ENCODE measurements around the gene CDHR1.

CDHR1 gene

GRCh38 chr10:84248794-84249193 is 54.5 kb downstream of the CDHR1 start:
- no peak for FAIRE-seq
- TF ChIP-seq SPI1 (IDR thresholded peaks at IDR 0.05; ENCODE audit: low read depth, low read length) = no peak
- TF ChIP-seq POLR2A (IDR thresholded peaks at IDR 0.05; ENCODE audit: low read depth, low read length) = no peak
- no peak for TF ChIP-seq TAF1 (IDR thresholded peaks at IDR 0.05; ENCODE audit: low read depth, low read length)
- TF ChIP-seq POU2F2 (IDR thresholded peaks at IDR 0.05; ENCODE audit: low read depth, low read length) = no peak
- no peak for TF ChIP-seq POLR2AphosphoS5 (IDR thresholded peaks at IDR 0.05; ENCODE audit: low read depth, low read length)
- TF ChIP-seq PAX5 (IDR thresholded peaks at IDR 0.05; ENCODE audit: insufficient read depth, low read length, severe bottlenecking) = no peak
- no peak for DNase-seq (ENCODE audit: insufficient read length, low spot score)

GRCh38 chr10:84254552-84255478 is 60.5 kb downstream of the CDHR1 start:
- TF ChIP-seq POU2F2 (IDR thresholded peaks at IDR 0.05; ENCODE audit: low read depth, low read length) (no peak), POLR2AphosphoS5 (IDR thresholded peaks at IDR 0.05; ENCODE audit: low read depth, low read length) (no peak), PAX5 (IDR thresholded peaks at IDR 0.05; ENCODE audit: insufficient read depth, low read length, severe bottlenecking) (no peak), SPI1 (IDR thresholded peaks at IDR 0.05; ENCODE audit: low read depth, low read length) (no peak), POLR2A (IDR thresholded peaks at IDR 0.05; ENCODE audit: low read depth, low read length) (no peak), TAF1 (IDR thresholded peaks at IDR 0.05; ENCODE audit: low read depth, low read length) (no peak)
- no peak for FAIRE-seq
- no peak for DNase-seq (ENCODE audit: insufficient read length, low spot score)

- no peak for FAIRE-seq
- TF ChIP-seq SPI1 (IDR thresholded peaks at IDR 0.05; ENCODE audit: low read depth, low read length) = no peak
- no peak for TF ChIP-seq POLR2AphosphoS5 (IDR thresholded peaks at IDR 0.05; ENCODE audit: low read depth, low read length)
- no peak for TF ChIP-seq PAX5 (IDR thresholded peaks at IDR 0.05; ENCODE audit: insufficient read depth, low read length, severe bottlenecking)
- DNase-seq (ENCODE audit: insufficient read length, low spot score) = no peak
These were observed 62.4 kb downstream of the CDHR1 start for GRCh38 chr10:84256510-84257342.

- DNase-seq (ENCODE audit: insufficient read length, low spot score) (no peak), FAIRE-seq (no peak)
- TF ChIP-seq POU2F2 (IDR thresholded peaks at IDR 0.05; ENCODE audit: low read depth, low read length) (no peak), POLR2A (IDR thresholded peaks at IDR 0.05; ENCODE audit: low read depth, low read length) (no peak), PAX5 (IDR thresholded peaks at IDR 0.05; ENCODE audit: insufficient read depth, low read length, severe bottlenecking) (no peak), POLR2AphosphoS5 (IDR thresholded peaks at IDR 0.05; ENCODE audit: low read depth, low read length) (no peak)
These were observed 63.1 kb downstream of the CDHR1 start for GRCh38 chr10:84257343-84258020.

GRCh38 chr10:84258034-84258695 is 63.8 kb downstream of the CDHR1 start:
- no peak for FAIRE-seq
- no peak for DNase-seq (ENCODE audit: insufficient read length, low spot score)
- TF ChIP-seq PAX5 (IDR thresholded peaks at IDR 0.05; ENCODE audit: insufficient read depth, low read length, severe bottlenecking) (no peak), POLR2AphosphoS5 (IDR thresholded peaks at IDR 0.05; ENCODE audit: low read depth, low read length) (no peak), POU2F2 (IDR thresholded peaks at IDR 0.05; ENCODE audit: low read depth, low read length) (no peak), POLR2A (IDR thresholded peaks at IDR 0.05; ENCODE audit: low read depth, low read length) (no peak), SPI1 (IDR thresholded peaks at IDR 0.05; ENCODE audit: low read depth, low read length) (no peak), TAF1 (IDR thresholded peaks at IDR 0.05; ENCODE audit: low read depth, low read length) (no peak)

- TF ChIP-seq TAF1 (IDR thresholded peaks at IDR 0.05; ENCODE audit: low read depth, low read length) = no peak
- TF ChIP-seq SPI1 (IDR thresholded peaks at IDR 0.05; ENCODE audit: low read depth, low read length) = no peak
- TF ChIP-seq POLR2AphosphoS5 (IDR thresholded peaks at IDR 0.05; ENCODE audit: low read depth, low read length) = no peak
- TF ChIP-seq PAX5 (IDR thresholded peaks at IDR 0.05; ENCODE audit: insufficient read depth, low read length, severe bottlenecking) = no peak
- TF ChIP-seq POU2F2 (IDR thresholded peaks at IDR 0.05; ENCODE audit: low read depth, low read length) = no peak
- TF ChIP-seq POLR2A (IDR thresholded peaks at IDR 0.05; ENCODE audit: low read depth, low read length) = no peak
- DNase-seq (ENCODE audit: insufficient read length, low spot score) = no peak
- FAIRE-seq = no peak
These were observed 67.0 kb downstream of the CDHR1 start for GRCh38 chr10:84261236-84261915.

- DNase-seq (ENCODE audit: insufficient read length, low spot score) (no peak), FAIRE-seq (no peak)
- TF ChIP-seq SPI1 (IDR thresholded peaks at IDR 0.05; ENCODE audit: low read depth, low read length) (peak; percentile 77), POLR2A (IDR thresholded peaks at IDR 0.05; ENCODE audit: low read depth, low read length) (no peak)
These were observed 68.0 kb downstream of the CDHR1 start for GRCh38 chr10:84262190-84262956.

- FAIRE-seq = no peak
- DNase-seq (ENCODE audit: insufficient read length, low spot score) = no peak
- TF ChIP-seq SPI1 (IDR thresholded peaks at IDR 0.05; ENCODE audit: low read depth, low read length) = no peak
- no peak for TF ChIP-seq POU2F2 (IDR thresholded peaks at IDR 0.05; ENCODE audit: low read depth, low read length)
- no peak for TF ChIP-seq POLR2AphosphoS5 (IDR thresholded peaks at IDR 0.05; ENCODE audit: low read depth, low read length)
- TF ChIP-seq POLR2A (IDR thresholded peaks at IDR 0.05; ENCODE audit: low read depth, low read length) = no peak
- no peak for TF ChIP-seq TAF1 (IDR thresholded peaks at IDR 0.05; ENCODE audit: low read depth, low read length)
- no peak for TF ChIP-seq PAX5 (IDR thresholded peaks at IDR 0.05; ENCODE audit: insufficient read depth, low read length, severe bottlenecking)
These were observed 69.4 kb downstream of the CDHR1 start for GRCh38 chr10:84263716-84264115.

Measured in GM12891 (cell line).